Cerebellar nuclear complex (tissue), 1 donor: ENCODE data around the gene WDR31.
"Not testable (repeated sequence)": the region's sequence is repeated elsewhere in the genome, so short reads cannot be mapped to it uniquely, and the experiment has no call there.

ENCODE experiments used
- DNase-seq, 2 experiments: peaks; one replicate each; lab custom pipeline; 2025; lab: John Stamatoyannopoulos, UW

The WDR31 gene

GRCh38 chr9:113298311-113298710 is 41.8 kb downstream of the WDR31 start:
- DNase-seq = no peak

GRCh38 chr9:113296796-113297558 is 43.1 kb downstream of the WDR31 start:
- DNase-seq = no peak

GRCh38 chr9:113296247-113296646 is 43.8 kb downstream of the WDR31 start:
- DNase-seq = not testable (repeated sequence)

GRCh38 chr9:113293285-113293878 is 46.7 kb downstream of the WDR31 start:
- no peak for DNase-seq

- DNase-seq = no peak
These were observed 49.9 kb downstream of the WDR31 start for GRCh38 chr9:113290052-113290607.

GRCh38 chr9:113289091-113289490 is 51.0 kb downstream of the WDR31 start:
- DNase-seq = no peak

GRCh38 chr9:113281356-113281755 is 58.7 kb downstream of the WDR31 start:
- DNase-seq = no peak

GRCh38 chr9:113278840-113279239 is 61.2 kb downstream of the WDR31 start:
- DNase-seq = no peak

- peak; percentile 87 to 92 for DNase-seq
These were observed 64.6 kb downstream of the WDR31 start, which contains the start of the genes CDC26 and PRPF4 for GRCh38 chr9:113275157-113276131. CDC26 (minus strand) TSS chr9:113275572; CDS start chr9:113272507, 3,065 bp downstream. PRPF4 (plus strand) TSS chr9:113275658; CDS start chr9:113275744, 86 bp downstream.

- DNase-seq = peak in 1 of 2 experiments; percentile 47
These were observed 65.5 kb downstream of the WDR31 start for GRCh38 chr9:113274474-113275156.

GRCh38 chr9:113269871-113270270 is 70.2 kb downstream of the WDR31 start:
- no peak for DNase-seq

- no peak for DNase-seq
These were observed 70.7 kb downstream of the WDR31 start for GRCh38 chr9:113269355-113269754.

GRCh38 chr9:113267911-113268566 is 72.0 kb downstream of the WDR31 start:
- no peak for DNase-seq

- no peak for DNase-seq
These were observed 73.9 kb downstream of the WDR31 start for GRCh38 chr9:113266174-113266573.
